Gastrocnemius medialis (tissue), 4 donors: ENCODE measurements around the gene GAGE2A.
"Not testable (repeated sequence)": the region's sequence is repeated elsewhere in the genome, so short reads cannot be mapped to it uniquely, and the experiment has no call there.

Source experiments
- CTCF ChIP-seq, 5 experiments: fragments of 450-650 bp in 3 of 5; fragments of 200-600 bp in 2 of 5; sonication (generic) in 2 of 5; IDR thresholded peaks in 4 of 5; conservative IDR thresholded peaks in 1 of 5; 1 replicate in 4 of 5; 2 replicates in 1 of 5; pipeline ENCODE4 v1.5.1; 2016 to 2019; ENCODE audit warnings: antibody characterized with exemption in 5 of 5, mild to moderate bottlenecking in 3 of 5, moderate library complexity in 3 of 5
- POLR2A ChIP-seq, 2 donors: fragments of 450-650 bp; IDR thresholded peaks; one replicate each; pipeline ENCODE4 v1.6.1; 2017; ENCODE audit warnings: antibody characterized with exemption in 2 of 2, mild to moderate bottlenecking in 2 of 2, moderate library complexity in 2 of 2

GRCh38 chrX:49568728-49569127, 20.6 kb upstream of the GAGE2A start:
- TF ChIP-seq CTCF (IDR thresholded peaks at IDR 0.05 in 4 of 5, conservative IDR thresholded peaks at IDR 0.05 in 1 of 5); POLR2A (IDR thresholded peaks at IDR 0.05): not testable (repeated sequence)
